Caco-2 (cell line): ENCODE data around the gene C11orf91. TPM values are rescaled to one million over a fixed set of nuclear protein-coding genes. Genes with fewer than 3 reads are reported as not detected.
A peak's percentile ranks its signal among the peaks of the same experiment; 100 is the strongest.

Experiments used
- BruUV-seq: library from RNA; stranded (reverse); fragments of 400-500 nt; replicated peaks from 2 replicates; lab custom pipeline; 2021; lab: Mats Ljungman, UMichigan
- CTCF ChIA-PET: fragments of 300-600 bp; sonication (Branson Sonifier 250); formaldehyde crosslinking; loops from one replicate; lab custom pipeline; 2022; ENCODE audit warnings: antibody characterized with exemption; lab: Charles Lee
- POLR2A ChIA-PET: fragments of 300-600 bp; sonication (Branson Sonifier 250); formaldehyde crosslinking; loops from one replicate; lab custom pipeline; 2022; ENCODE audit warnings: antibody characterized with exemption; lab: Charles Lee
- DNase-seq, 2 experiments: peaks; one replicate each; pipeline versions ENCODE4 v3.0.0 to v3.0.0-alpha.2; 2020 to 2022
- H3K27me3 ChIP-seq: replicated peaks from 2 replicates; pipeline ENCODE4 v1.6.0; 2011; ENCODE audit warnings: low read length; ENCODE audit not compliant: control insufficient read depth, insufficient read depth
- H3K36me3 ChIP-seq: 2 replicates; pipeline ENCODE4 v1.5.1; 2011; ENCODE audit warnings: low read length; ENCODE audit not compliant: control insufficient read depth, insufficient read depth
- H3K4me1 ChIP-seq: fragments of 250-450 bp; sonication (Bioruptor Pico); 2 replicates; pipeline ENCODE4 v1.5.1; 2020; ENCODE audit warnings: mild to moderate bottlenecking
- H3K4me3 ChIP-seq: 2 replicates; pipeline ENCODE4 v1.5.1; 2011; ENCODE audit warnings: low read depth, mild to moderate bottlenecking, control low read depth, low read length
- H3K9me3 ChIP-seq: fragments of 250-450 bp; sonication (Bioruptor Pico); 2 replicates; pipeline ENCODE4 v1.5.1; 2020; ENCODE audit warnings: mild to moderate bottlenecking, moderate library complexity
- H3K27ac Mint-ChIP-seq: one replicate; pipeline ENCODE4 v1.8.0; 2022; ENCODE audit warnings: mixed read lengths; ENCODE audit not compliant: unreplicated experiment
- H3K27me3 Mint-ChIP-seq: one replicate; pipeline ENCODE4 v1.8.0; 2022; ENCODE audit warnings: mixed read lengths; ENCODE audit not compliant: insufficient read depth, unreplicated experiment
- H3K36me3 Mint-ChIP-seq: one replicate; pipeline ENCODE4 v1.8.0; 2022; ENCODE audit warnings: mild to moderate bottlenecking, mixed read lengths; ENCODE audit not compliant: insufficient read depth, unreplicated experiment
- H3K4me1 Mint-ChIP-seq: one replicate; pipeline ENCODE4 v1.8.0; 2022; ENCODE audit warnings: low read depth, mixed read lengths; ENCODE audit not compliant: unreplicated experiment
- H3K4me3 Mint-ChIP-seq: one replicate; pipeline ENCODE4 v1.8.0; 2022; ENCODE audit warnings: mild to moderate bottlenecking, moderate library complexity, mixed read lengths; ENCODE audit not compliant: unreplicated experiment
- H3K9me3 Mint-ChIP-seq: one replicate; pipeline ENCODE4 v1.8.0; 2022; ENCODE audit warnings: mixed read lengths; ENCODE audit not compliant: unreplicated experiment
- intact Hi-C: fragments of 100-400 bp; cut with micrococcal nuclease; formaldehyde crosslinking; loops from one replicate; pipeline ENCODE4 v1.10.0; 2022; ENCODE audit not compliant: unreplicated experiment
- total RNA-seq: library from RNA; stranded (reverse); gene quantifications from 2 replicates; pipeline ENCODE4 v1.2.3, GENCODE V29; 2022
- TF ChIP-seq, protein P1 (sequence below), 2 experiments: fragments of 200-600 bp in 1 of 2; IDR thresholded peaks; 1 replicate in 1 of 2; 2 replicates in 1 of 2; pipeline versions ENCODE4 v1.5.1 to v1.8.0; 2011 to 2022; ENCODE audit warnings: antibody characterized with exemption in 1 of 2, control low read depth in 1 of 2, inconsistent platforms in 1 of 2, low read depth in 1 of 2, low read length in 1 of 2, mild to moderate bottlenecking in 1 of 2, moderate library complexity in 1 of 2; ENCODE audit not compliant: insufficient read depth in 1 of 2, severe bottlenecking in 1 of 2, unreplicated experiment in 1 of 2

Gene C11orf91
- total RNA-seq, 1 experiment from 2014 or later, result not detected

DNA sequence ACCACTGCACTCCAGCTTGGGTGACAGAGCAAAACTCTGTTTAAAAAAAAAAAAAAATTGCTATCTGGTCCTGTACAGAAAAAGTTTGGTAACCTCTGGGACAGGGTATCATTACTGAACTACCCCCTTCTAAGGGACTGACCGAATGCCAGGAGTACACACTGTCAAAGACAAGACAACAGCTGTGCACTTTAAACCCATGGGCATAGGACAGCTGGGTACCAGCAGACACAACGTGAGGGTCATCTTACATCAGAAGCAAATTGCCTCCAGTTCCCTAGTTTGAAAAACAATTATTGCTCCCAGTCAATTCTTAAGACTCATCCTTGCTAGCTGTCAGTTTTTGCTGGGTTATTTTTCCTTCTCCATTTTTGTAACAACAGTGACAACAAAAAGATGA, 17.8 kb upstream of the C11orf91 start:
- POLR2A ChIA-PET, result no interaction called here

GRCh38 chr11:33716243-33716642, 15.6 kb upstream of the C11orf91 start:
- ChIA-PET CTCF (interaction anchor here (0.8 to 2.5 kb wide), 3 partner anchors 15 to 92 kb away, joined by 3 to 37 read pairs (median 4); partner anchors contain the start of gene C11orf91), POLR2A (no interaction called here)
- H3K27ac Mint-ChIP-seq, result no peak overlapping the region
- TF ChIP-seq, protein P1, sequence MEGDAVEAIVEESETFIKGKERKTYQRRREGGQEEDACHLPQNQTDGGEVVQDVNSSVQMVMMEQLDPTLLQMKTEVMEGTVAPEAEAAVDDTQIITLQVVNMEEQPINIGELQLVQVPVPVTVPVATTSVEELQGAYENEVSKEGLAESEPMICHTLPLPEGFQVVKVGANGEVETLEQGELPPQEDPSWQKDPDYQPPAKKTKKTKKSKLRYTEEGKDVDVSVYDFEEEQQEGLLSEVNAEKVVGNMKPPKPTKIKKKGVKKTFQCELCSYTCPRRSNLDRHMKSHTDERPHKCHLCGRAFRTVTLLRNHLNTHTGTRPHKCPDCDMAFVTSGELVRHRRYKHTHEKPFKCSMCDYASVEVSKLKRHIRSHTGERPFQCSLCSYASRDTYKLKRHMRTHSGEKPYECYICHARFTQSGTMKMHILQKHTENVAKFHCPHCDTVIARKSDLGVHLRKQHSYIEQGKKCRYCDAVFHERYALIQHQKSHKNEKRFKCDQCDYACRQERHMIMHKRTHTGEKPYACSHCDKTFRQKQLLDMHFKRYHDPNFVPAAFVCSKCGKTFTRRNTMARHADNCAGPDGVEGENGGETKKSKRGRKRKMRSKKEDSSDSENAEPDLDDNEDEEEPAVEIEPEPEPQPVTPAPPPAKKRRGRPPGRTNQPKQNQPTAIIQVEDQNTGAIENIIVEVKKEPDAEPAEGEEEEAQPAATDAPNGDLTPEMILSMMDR (IDR thresholded peaks at IDR 0.05; ENCODE audit: insufficient read depth in 1 of 2, low read depth in 1 of 2, low read length in 1 of 2, severe bottlenecking in 1 of 2, unreplicated experiment in 1 of 2), result peak in 1 of 2 experiments; percentile 38
- no peaks in the 10 kb centered on the region for H3K27me3 ChIP-seq
- no TSS peak for BruUV-seq
- no peaks in the 10 kb centered on the region; the same call in 1 of the 2 replicates for H3K36me3 ChIP-seq
- H3K4me3 ChIP-seq, result no peak overlapping the region
- H3K27me3 Mint-ChIP-seq, result no peaks in the 10 kb centered on the region
- H3K9me3 Mint-ChIP-seq, result no peaks in the 10 kb centered on the region
- peaks cover 22% of the 10 kb centered on the region for H3K36me3 Mint-ChIP-seq
- H3K4me1 Mint-ChIP-seq, result peaks cover 6% of the 10 kb centered on the region
- no peak overlapping the region for H3K4me3 Mint-ChIP-seq
- DNase-seq, result no peak
- H3K4me1 ChIP-seq, result no peaks in the 10 kb centered on the region
- intact Hi-C loops, result loop anchor here (1.0 kb wide), 1 partner anchor 113 kb away; no protein-coding TSS in a partner anchor
- no peaks in the 10 kb centered on the region for H3K9me3 ChIP-seq

More for the DNA sequence above, 17.8 kb upstream of the C11orf91 start:
- Histone ChIP-seq H3K36me3 (no peaks in the 10 kb centered on the region; the same call in 1 of the 2 replicates), H3K4me3 (no peak overlapping the region), H3K4me1 (peaks cover 8% of the 10 kb centered on the region), H3K27me3 (no peaks in the 10 kb centered on the region), H3K9me3 (no peaks in the 10 kb centered on the region)
- H3K27me3 Mint-ChIP-seq, result no peaks in the 10 kb centered on the region
- H3K9me3 Mint-ChIP-seq, result no peaks in the 10 kb centered on the region
- H3K36me3 Mint-ChIP-seq, result peaks cover 20% of the 10 kb centered on the region
- TF ChIP-seq, protein P1 (IDR thresholded peaks at IDR 0.05; ENCODE audit: insufficient read depth in 1 of 2, low read depth in 1 of 2, low read length in 1 of 2, severe bottlenecking in 1 of 2, unreplicated experiment in 1 of 2), result no peak
- H3K4me3 Mint-ChIP-seq, result no peak overlapping the region
- H3K27ac Mint-ChIP-seq, result no peak overlapping the region
- CTCF ChIA-PET, result interaction anchor here (0.7 to 1.3 kb wide), 2 partner anchors 24 to 35 kb away, joined by 3 to 4 read pairs; no protein-coding TSS in a partner anchor
- DNase-seq, result no peak
- no TSS peak for BruUV-seq
- intact Hi-C loops, result no loop called here
- peaks cover 11% of the 10 kb centered on the region for H3K4me1 Mint-ChIP-seq

GRCh38 chr11:33713856-33714398, 13.3 kb upstream of the C11orf91 start:
- Mint-ChIP-seq H3K27me3 (no peaks in the 10 kb centered on the region), H3K27ac (no peak overlapping the region), H3K36me3 (peaks cover 13% of the 10 kb centered on the region), H3K9me3 (no peaks in the 10 kb centered on the region), H3K4me3 (no peak overlapping the region), H3K4me1 (peaks cover 6% of the 10 kb centered on the region)
- Histone ChIP-seq H3K4me1 (no peaks in the 10 kb centered on the region), H3K4me3 (no peak overlapping the region), H3K27me3 (no peaks in the 10 kb centered on the region), H3K9me3 (no peaks in the 10 kb centered on the region), H3K36me3 (no peaks in the 10 kb centered on the region)
- intact Hi-C loops, result no loop called here
- no TSS peak for BruUV-seq
- no peak for DNase-seq
- ChIA-PET CTCF (interaction anchor here (2.0 kb wide), 1 partner anchor 29 kb away, joined by 5 read pairs; no protein-coding TSS in a partner anchor), POLR2A (no interaction called here)
- TF ChIP-seq, protein P1 (IDR thresholded peaks at IDR 0.05; ENCODE audit: insufficient read depth in 1 of 2, low read depth in 1 of 2, low read length in 1 of 2, severe bottlenecking in 1 of 2, unreplicated experiment in 1 of 2), result no peak
